ENCODE results near the gene PPP1R36. TPM values are rescaled to one million over a fixed set of nuclear protein-coding genes. Genes with fewer than 3 reads are reported as not detected.

Gene PPP1R36
- total and polyA plus RNA-seq, 3 donors from 2014 or later, result 22.4 to 108 (median 38.5) TPM

- Histone ChIP-seq H3K27ac (no peak overlapping the region), H3K4me3 (no peak overlapping the region), H3K4me1 (peaks cover 5% of the 10 kb centered on the region), H3K27me3 (no peaks in the 10 kb centered on the region), H3K36me3 (ENCODE audit: low read depth, missing control alignments) (no peaks in the 10 kb centered on the region), H3K9me3 (no peaks in the 10 kb centered on the region)
- intact Hi-C loops (cut with DNase I; ENCODE audit: low total_unique reads), result loop anchor here (10.0 kb wide), 1 partner anchor 92 kb away; the partner anchor contains the start of genes HSPA2 and PPP1R36
- no peak for DNase-seq
- TF ChIP-seq POLR2A (IDR thresholded peaks at IDR 0.05), result no peak
- WGBS, 2 donors, result 33 to 45% methylated on average over 2 of the region's 2 CpGs
Observed at GRCh38 chr14:64636980-64637429, 87.2 kb downstream of the PPP1R36 start.

- Histone ChIP-seq H3K27me3 (no peaks in the 10 kb centered on the region), H3K4me3 (no peak overlapping the region), H3K4me1 (peaks cover 5% of the 10 kb centered on the region), H3K27ac (no peak overlapping the region), H3K36me3 (ENCODE audit: low read depth, missing control alignments) (no peaks in the 10 kb centered on the region), H3K9me3 (no peaks in the 10 kb centered on the region)
- no peak for DNase-seq
- WGBS, 2 donors, result 64 to 78% methylated on average over 9 of the region's 9 CpGs
- TF ChIP-seq POLR2A (IDR thresholded peaks at IDR 0.05) (no peak), CTCF (IDR thresholded peaks at IDR 0.05) (no peak)
- intact Hi-C loops (cut with DNase I; ENCODE audit: low total_unique reads), result loop anchor here (10.0 kb wide), 1 partner anchor 93 kb away; the partner anchor contains the start of genes HSPA2 and PPP1R36
Observed at GRCh38 chr14:64637735-64638473, 88.1 kb downstream of the PPP1R36 start.

- Histone ChIP-seq H3K36me3 (ENCODE audit: low read depth, missing control alignments) (no peaks in the 10 kb centered on the region), H3K9me3 (no peaks in the 10 kb centered on the region), H3K4me3 (no peak overlapping the region), H3K27ac (no peak overlapping the region), H3K27me3 (no peaks in the 10 kb centered on the region), H3K4me1 (peaks cover 5% of the 10 kb centered on the region)
- intact Hi-C loops (cut with DNase I; ENCODE audit: low total_unique reads), result loop anchor here (10.0 kb wide), 1 partner anchor 94 kb away; the partner anchor contains the start of genes HSPA2 and PPP1R36
- TF ChIP-seq POLR2A (IDR thresholded peaks at IDR 0.05) (no peak), CTCF (IDR thresholded peaks at IDR 0.05) (no peak)
- no peak for DNase-seq
- 93 to 96% methylated on average over 2 of the region's 2 CpGs for WGBS, 2 donors
Observed at GRCh38 chr14:64638625-64639024, 88.9 kb downstream of the PPP1R36 start.

Small RNA genes lying within 50 kb of the gene (small RNA-seq; reads per million reads assigned to genes)
- gene AL049869.4, result 0 to 0.09 reads per million in 2 donors

Other genes starting within 250 kb of the PPP1R36 start
- 10 to 100 TPM; 27.4 to 28.8 TPM for gene MTHFD1, start 161.6 kb upstream of the PPP1R36 start, total RNA-seq
- 22.3 TPM for gene MTHFD1, start 161.6 kb upstream of the PPP1R36 start, polyA plus RNA-seq (ENCODE audit: insufficient read depth, low read depth, low replicate concordance)
- under 1 TPM; 0.50 to 0.63 TPM for gene AKAP5, start 84.5 kb upstream of the PPP1R36 start, total RNA-seq
- 0.29 TPM for gene AKAP5, start 84.5 kb upstream of the PPP1R36 start, polyA plus RNA-seq (ENCODE audit: insufficient read depth, low read depth, low replicate concordance)
- gene ZBTB25, start 46.1 kb upstream of the PPP1R36 start, total RNA-seq, result 10 to 100 TPM; 20.6 to 21.3 TPM
- 13.3 TPM for gene ZBTB25, start 46.1 kb upstream of the PPP1R36 start, polyA plus RNA-seq (ENCODE audit: insufficient read depth, low read depth, low replicate concordance)
- 10 to 100 TPM; 33.2 to 34.7 TPM for gene ZBTB1, start 45.2 kb upstream of the PPP1R36 start, total RNA-seq
- 20.8 TPM for gene ZBTB1, start 45.2 kb upstream of the PPP1R36 start, polyA plus RNA-seq (ENCODE audit: insufficient read depth, low read depth, low replicate concordance)
- gene HSPA2, start 9.2 kb upstream of the PPP1R36 start, total RNA-seq, result 100 to 1,000 TPM; 134 to 160 TPM
- gene HSPA2, start 9.2 kb upstream of the PPP1R36 start, polyA plus RNA-seq (ENCODE audit: insufficient read depth, low read depth, low replicate concordance), result 389 TPM
- 10 to 100 TPM; 20.1 to 20.6 TPM for gene PLEKHG3, start 154.5 kb downstream of the PPP1R36 start, total RNA-seq
- gene PLEKHG3, start 154.5 kb downstream of the PPP1R36 start, polyA plus RNA-seq (ENCODE audit: insufficient read depth, low read depth, low replicate concordance), result 21.6 TPM